COR-L47 (cell line): Measurements from ENCODE around the gene BTBD9.
"Not testable (repeated sequence)": the region's sequence is repeated elsewhere in the genome, so short reads cannot be mapped to it uniquely, and the experiment has no call there.

Experiments used
- DNase-seq: peaks from one replicate; lab custom pipeline; 2025; lab: John Stamatoyannopoulos, UW

The BTBD9 gene

GRCh38 chr6:38387461-38387860 is 252.3 kb downstream of the BTBD9 start:
- no peak for DNase-seq

GRCh38 chr6:38378801-38379200 is 260.9 kb downstream of the BTBD9 start:
- no peak for DNase-seq

GRCh38 chr6:38375937-38376336 is 263.8 kb downstream of the BTBD9 start:
- no peak for DNase-seq

GRCh38 chr6:38375341-38375740 is 264.4 kb downstream of the BTBD9 start:
- DNase-seq = no peak

- no peak for DNase-seq
These were observed 267.8 kb downstream of the BTBD9 start for GRCh38 chr6:38371881-38372280.

- DNase-seq = no peak
These were observed 268.8 kb downstream of the BTBD9 start for GRCh38 chr6:38370653-38371601.

GRCh38 chr6:38367231-38367630 is 272.5 kb downstream of the BTBD9 start:
- DNase-seq = no peak

- DNase-seq = no peak
These were observed 273.5 kb downstream of the BTBD9 start for GRCh38 chr6:38366234-38366633.

- DNase-seq = no peak
These were observed 275.0 kb downstream of the BTBD9 start for GRCh38 chr6:38364775-38365174.

GRCh38 chr6:38364127-38364526 is 275.6 kb downstream of the BTBD9 start:
- DNase-seq = no peak

GRCh38 chr6:38355519-38355918 is 284.2 kb downstream of the BTBD9 start:
- DNase-seq = no peak

GRCh38 chr6:38354905-38355304 is 284.8 kb downstream of the BTBD9 start:
- DNase-seq = no peak

GRCh38 chr6:38354037-38354381 is 285.7 kb downstream of the BTBD9 start:
- DNase-seq = no peak

GRCh38 chr6:38353310-38354036 is 286.3 kb downstream of the BTBD9 start:
- DNase-seq = no peak

- DNase-seq = no peak
These were observed 287.1 kb downstream of the BTBD9 start for GRCh38 chr6:38352636-38353035.

GRCh38 chr6:38350942-38351341 is 288.8 kb downstream of the BTBD9 start:
- DNase-seq = no peak

GRCh38 chr6:38350220-38350619 is 289.5 kb downstream of the BTBD9 start:
- DNase-seq = no peak

GRCh38 chr6:38349795-38350194 is 289.9 kb downstream of the BTBD9 start:
- DNase-seq = no peak

- DNase-seq = no peak
These were observed 290.5 kb downstream of the BTBD9 start for GRCh38 chr6:38349221-38349620.

- no peak for DNase-seq
These were observed 291.4 kb downstream of the BTBD9 start for GRCh38 chr6:38348371-38348770.

GRCh38 chr6:38347829-38348228 is 291.9 kb downstream of the BTBD9 start:
- not testable (repeated sequence) for DNase-seq

GRCh38 chr6:38346291-38347079 is 293.2 kb downstream of the BTBD9 start:
- DNase-seq = no peak
